ENCODE results near the gene CREBBP. TPM values are rescaled to one million over a fixed set of nuclear protein-coding genes. Genes with fewer than 3 reads are reported as not detected.

CREBBP gene
- total and polyA plus RNA-seq, 2 donors (not counting 3 experiments of a cell fraction or from before 2014, with no cell fraction given): 13.8 to 72.7 TPM

GRCh38 chr16:3863587-3863986 lies 16.9 kb downstream of the CREBBP start:
- dilution Hi-C loops (cut with MboI; ENCODE audit: extremely low pct_ligation_motif_present, low sequenced_read_pairs): no loop called here
- ChIA-PET POLR2A (no interaction called here), CTCF (interaction anchor here (1.5 kb wide), 1 partner anchor 209 kb away, joined by 5 read pairs; the partner anchor contains the start of gene DNASE1)
- H3K27ac ChIP-seq (ENCODE audit: insufficient read depth, low read depth, low read length): no peak overlapping the region
- H2AFZ ChIP-seq (ENCODE audit: low read depth, low read length): no peak overlapping the region
- H3K36me3 ChIP-seq (ENCODE audit: control insufficient read depth in 2 of 2, extremely low read depth in 1 of 2, insufficient read depth in 2 of 2, low read length in 2 of 2): no peaks in the 10 kb centered on the region
- no peaks in the 10 kb centered on the region for H3K27me3 ChIP-seq (ENCODE audit: control insufficient read depth in 2 of 2, insufficient read depth in 2 of 2, low read length in 2 of 2)
- H3K4me1 ChIP-seq (ENCODE audit: control insufficient read depth, extremely low read depth, insufficient read depth, low read length): peaks cover 17% of the 10 kb centered on the region
- H4K20me1 ChIP-seq (replicated peaks; ENCODE audit: control insufficient read depth, extremely low read depth, insufficient read depth, low read length): peaks cover 17% of the 10 kb centered on the region
- TF ChIP-seq MYC (IDR thresholded peaks at IDR 0.05; ENCODE audit: low read depth, low read length) (no peak), GATA2 (IDR thresholded peaks at IDR 0.05; ENCODE audit: insufficient read depth, insufficient read length, low read depth, low read length) (no peak), POLR2AphosphoS5 (IDR thresholded peaks at IDR 0.05; ENCODE audit: insufficient read depth, low read depth, low read length) (no peak), MAX (IDR thresholded peaks at IDR 0.05; ENCODE audit: insufficient read depth, insufficient read length) (no peak), POLR2A (IDR thresholded peaks at IDR 0.05; ENCODE audit: low read depth, low read length) (no peak), FOS (IDR thresholded peaks at IDR 0.05; ENCODE audit: borderline replicate concordance, insufficient read depth, low read length) (no peak)
- TF ChIP-seq, protein P1, sequence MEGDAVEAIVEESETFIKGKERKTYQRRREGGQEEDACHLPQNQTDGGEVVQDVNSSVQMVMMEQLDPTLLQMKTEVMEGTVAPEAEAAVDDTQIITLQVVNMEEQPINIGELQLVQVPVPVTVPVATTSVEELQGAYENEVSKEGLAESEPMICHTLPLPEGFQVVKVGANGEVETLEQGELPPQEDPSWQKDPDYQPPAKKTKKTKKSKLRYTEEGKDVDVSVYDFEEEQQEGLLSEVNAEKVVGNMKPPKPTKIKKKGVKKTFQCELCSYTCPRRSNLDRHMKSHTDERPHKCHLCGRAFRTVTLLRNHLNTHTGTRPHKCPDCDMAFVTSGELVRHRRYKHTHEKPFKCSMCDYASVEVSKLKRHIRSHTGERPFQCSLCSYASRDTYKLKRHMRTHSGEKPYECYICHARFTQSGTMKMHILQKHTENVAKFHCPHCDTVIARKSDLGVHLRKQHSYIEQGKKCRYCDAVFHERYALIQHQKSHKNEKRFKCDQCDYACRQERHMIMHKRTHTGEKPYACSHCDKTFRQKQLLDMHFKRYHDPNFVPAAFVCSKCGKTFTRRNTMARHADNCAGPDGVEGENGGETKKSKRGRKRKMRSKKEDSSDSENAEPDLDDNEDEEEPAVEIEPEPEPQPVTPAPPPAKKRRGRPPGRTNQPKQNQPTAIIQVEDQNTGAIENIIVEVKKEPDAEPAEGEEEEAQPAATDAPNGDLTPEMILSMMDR (IDR thresholded peaks at IDR 0.05; ENCODE audit: extremely low read depth in 1 of 2, insufficient read depth in 1 of 2, low read depth in 1 of 2, low read length in 2 of 2): no peak
- intact Hi-C loops (cut with micrococcal nuclease): no loop called here
- no peaks in the 10 kb centered on the region for H3K9me1 ChIP-seq (replicated peaks; ENCODE audit: control insufficient read depth, extremely low read depth, insufficient read depth, low read length)
- H3K9me3 ChIP-seq (replicated peaks; ENCODE audit: control insufficient read depth, insufficient read depth, low read length): no peaks in the 10 kb centered on the region
- no peak overlapping the region for H3K4me2 ChIP-seq (ENCODE audit: insufficient read depth, low read length)
- H3K9ac ChIP-seq (replicated peaks; ENCODE audit: extremely low read depth, insufficient read depth, low read length): no peak overlapping the region
- peaks cover 96% of the 10 kb centered on the region for H3K79me2 ChIP-seq (ENCODE audit: control insufficient read depth, insufficient read depth, low read length)
- DNase-seq (ENCODE audit: low read depth, low spot score) (no peak), FAIRE-seq (no peak)
- no peak overlapping the region for H3K4me3 ChIP-seq (replicated peaks in 1 of 3; ENCODE audit: insufficient read depth in 1 of 3, low read depth in 1 of 3, low read length in 3 of 3)
- no TSS peak for BruUV-seq (replicated peaks)

Measured in endothelial cell of umbilical vein (primary cell).